ENCODE measurements around the gene LRPAP1.
"Not testable (repeated sequence)": the region's sequence is repeated elsewhere in the genome, so short reads cannot be mapped to it uniquely, and the experiment has no call there.

- TF ChIP-seq SUZ12 (IDR thresholded peaks at IDR 0.05; ENCODE audit: unreplicated experiment); MEF2B (IDR thresholded peaks at IDR 0.05; ENCODE audit: partially characterized antibody, poor library complexity, severe bottlenecking); FOXM1 (IDR thresholded peaks at IDR 0.05; ENCODE audit: low read depth, low read length); EGR1 (IDR thresholded peaks at IDR 0.05; ENCODE audit: borderline replicate concordance in 1 of 2, low read depth in 2 of 2, low read length in 2 of 2); JUND (IDR thresholded peaks at IDR 0.05; ENCODE audit: low read depth, low read length); POLR2A (IDR thresholded peaks at IDR 0.05; ENCODE audit: low read depth, low read length): not testable (repeated sequence)
Observed at GRCh38 chr4:3578052-3578451, 45.8 kb upstream of the LRPAP1 start.

Measured in GM12878 (cell line).